Upper lobe of right lung (tissue), 1 donor: ENCODE data around the gene FAM187B. TPM values are rescaled to one million over a fixed set of nuclear protein-coding genes. Genes with fewer than 3 reads are reported as not detected.
"Not testable (repeated sequence)": the region's sequence is repeated elsewhere in the genome, so short reads cannot be mapped to it uniquely, and the experiment has no call there.

Source experiments
- ATAC-seq: fragments of 200-7000 bp; cut with Tn5 transposase; one replicate; pipeline ENCODE4 v1.9.1; 2020; ENCODE audit warnings: mild to moderate bottlenecking, moderate library complexity
- DNase-seq: peaks from one replicate; pipeline ENCODE4 v3.0.0-alpha.2; 2020
- H3K27ac ChIP-seq: fragments of 200-600 bp; one replicate; pipeline ENCODE4 v1.8.0; 2022
- H3K27me3 ChIP-seq: fragments of 200-600 bp; one replicate; pipeline ENCODE4 v1.8.0; 2022; ENCODE audit warnings: mild to moderate bottlenecking
- H3K36me3 ChIP-seq: fragments of 200-600 bp; one replicate; pipeline ENCODE4 v1.8.0; 2022
- H3K4me1 ChIP-seq: fragments of 200-600 bp; one replicate; pipeline ENCODE4 v1.8.0; 2022
- H3K4me3 ChIP-seq: fragments of 200-600 bp; one replicate; pipeline ENCODE4 v1.8.0; 2022; ENCODE audit warnings: mild to moderate bottlenecking
- H3K9me3 ChIP-seq: fragments of 200-600 bp; one replicate; pipeline ENCODE4 v1.8.0; 2022
- CTCF ChIP-seq: fragments of 200-600 bp; IDR thresholded peaks from one replicate; pipeline ENCODE4 v1.8.0; 2022; ENCODE audit warnings: antibody characterized with exemption
- intact Hi-C: fragments of 100-400 bp; cut with DNase I; formaldehyde crosslinking; loops from one replicate; pipeline ENCODE4 v1.11.0; 2022
- total RNA-seq: library from RNA; stranded (reverse); fragmentation: NEBNext Ultra II Directional; extraction: Animal tissue kit (Norgen Biotek cat#: 25700); gene quantifications from one replicate; pipeline ENCODE4 v1.2.1, GENCODE V29; 2021
- donor health status: DM: no; HTN: yes; CAD: no; lungs with severe emphysema.

FAM187B gene
- total RNA-seq, 1 donor from 2014 or later = not detected

- Histone ChIP-seq H3K27me3 (no peaks in the 10 kb centered on the region), H3K4me1 (no peaks in the 10 kb centered on the region), H3K27ac (no peak overlapping the region), H3K9me3 (peaks cover 7% of the 10 kb centered on the region), H3K36me3 (no peaks in the 10 kb centered on the region), H3K4me3 (no peak overlapping the region)
- DNase-seq (no peak), ATAC-seq (no peak)
- TF ChIP-seq CTCF = no peak
- intact Hi-C loops = no loop called here
Observed at GRCh38 chr19:35241417-35241816, 12.9 kb upstream of the FAM187B start.

DNA sequence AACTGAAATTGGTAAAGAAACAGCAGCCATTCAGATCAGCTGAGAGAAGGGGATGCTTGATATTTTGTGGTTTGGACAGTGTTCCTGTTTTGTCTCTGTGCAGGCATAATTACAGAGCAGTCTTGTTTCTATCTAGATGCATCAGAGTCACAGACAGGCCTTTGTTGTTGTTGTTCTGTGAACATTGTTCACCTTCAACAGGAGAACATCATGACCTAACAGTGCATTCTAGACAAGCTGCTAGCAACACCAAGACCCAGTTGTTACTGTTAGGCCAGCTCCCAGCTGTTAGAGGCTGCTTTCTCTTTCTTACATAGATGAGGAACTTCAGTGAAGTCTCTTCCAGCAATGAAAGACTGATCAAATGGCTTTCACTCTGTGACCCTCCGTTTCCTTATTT, 11.8 kb upstream of the FAM187B start:
- Histone ChIP-seq H3K9me3 (peaks cover 7% of the 10 kb centered on the region), H3K4me3 (no peak overlapping the region), H3K4me1 (no peaks in the 10 kb centered on the region), H3K27me3 (no peaks in the 10 kb centered on the region), H3K36me3 (no peaks in the 10 kb centered on the region), H3K27ac (peak overlapping the region; percentile 31)
- DNase-seq = no peak
- peak; percentile 70 for ATAC-seq
- no peak for TF ChIP-seq CTCF
- intact Hi-C loops = no loop called here

DNA sequence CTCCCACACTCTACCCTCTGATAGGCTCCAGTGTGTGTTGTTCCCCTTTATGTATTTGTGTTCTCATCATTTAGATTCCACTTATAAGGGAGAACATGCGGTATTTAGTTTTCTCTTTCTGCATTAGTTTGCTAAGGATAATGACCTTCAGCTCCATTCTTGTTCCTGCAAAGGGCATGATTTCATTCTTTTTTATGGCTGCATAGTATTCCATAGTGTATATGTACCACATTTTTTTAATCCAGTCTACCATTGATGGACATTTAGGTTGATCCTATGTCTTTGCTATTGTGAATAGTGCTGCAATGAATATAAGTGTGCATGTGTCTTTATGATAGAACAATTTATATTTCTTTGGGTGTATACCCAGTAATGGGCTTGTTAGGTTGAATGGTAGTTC, 11.1 kb upstream of the FAM187B start:
- H3K27me3 ChIP-seq, intact Hi-C loops: not testable (repeated sequence)

GRCh38 chr19:35236638-35237400, 8.3 kb upstream of the FAM187B start:
- Histone ChIP-seq H3K27me3 (no peaks in the 10 kb centered on the region), H3K27ac (no peak overlapping the region), H3K9me3 (peaks cover 7% of the 10 kb centered on the region), H3K4me3 (no peak overlapping the region), H3K4me1 (no peaks in the 10 kb centered on the region), H3K36me3 (no peaks in the 10 kb centered on the region)
- intact Hi-C loops = no loop called here
- TF ChIP-seq CTCF = peak; percentile 24
- DNase-seq = no peak
- ATAC-seq = peak; percentile 42

More for the DNA sequence above, 11.1 kb upstream of the FAM187B start:
- H3K4me3 ChIP-seq, H3K36me3 ChIP-seq, DNase-seq, H3K4me1 ChIP-seq, H3K9me3 ChIP-seq, ATAC-seq: not testable (repeated sequence)
- H3K27ac ChIP-seq = peak overlapping the region; percentile 28

DNA sequence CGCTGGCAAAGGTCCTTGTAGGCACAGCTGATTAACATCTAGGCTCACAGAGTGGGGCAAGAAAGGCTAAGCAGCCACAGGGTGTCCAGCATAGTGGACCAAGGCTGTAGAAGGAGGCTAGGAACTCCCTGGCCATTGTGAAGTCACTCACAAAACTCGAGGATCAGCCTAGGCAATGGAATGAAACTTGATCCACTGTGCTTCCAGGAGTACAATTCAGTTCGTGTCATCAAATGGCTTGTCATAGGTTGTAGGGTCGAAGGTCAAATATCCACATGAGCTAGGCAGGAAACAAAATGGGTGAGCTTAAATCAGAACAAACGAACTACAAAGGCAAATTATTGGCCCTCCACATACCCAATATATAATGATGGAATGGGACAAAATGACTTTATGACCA, 4.4 kb upstream of the FAM187B start:
- Histone ChIP-seq H3K36me3 (no peaks in the 10 kb centered on the region), H3K4me3 (no peak overlapping the region), H3K27me3 (no peaks in the 10 kb centered on the region), H3K9me3 (no peaks in the 10 kb centered on the region), H3K27ac (no peak overlapping the region), H3K4me1 (no peaks in the 10 kb centered on the region)
- ATAC-seq (no peak), DNase-seq (no peak)
- intact Hi-C loops = no loop called here
- no peak for TF ChIP-seq CTCF

DNA sequence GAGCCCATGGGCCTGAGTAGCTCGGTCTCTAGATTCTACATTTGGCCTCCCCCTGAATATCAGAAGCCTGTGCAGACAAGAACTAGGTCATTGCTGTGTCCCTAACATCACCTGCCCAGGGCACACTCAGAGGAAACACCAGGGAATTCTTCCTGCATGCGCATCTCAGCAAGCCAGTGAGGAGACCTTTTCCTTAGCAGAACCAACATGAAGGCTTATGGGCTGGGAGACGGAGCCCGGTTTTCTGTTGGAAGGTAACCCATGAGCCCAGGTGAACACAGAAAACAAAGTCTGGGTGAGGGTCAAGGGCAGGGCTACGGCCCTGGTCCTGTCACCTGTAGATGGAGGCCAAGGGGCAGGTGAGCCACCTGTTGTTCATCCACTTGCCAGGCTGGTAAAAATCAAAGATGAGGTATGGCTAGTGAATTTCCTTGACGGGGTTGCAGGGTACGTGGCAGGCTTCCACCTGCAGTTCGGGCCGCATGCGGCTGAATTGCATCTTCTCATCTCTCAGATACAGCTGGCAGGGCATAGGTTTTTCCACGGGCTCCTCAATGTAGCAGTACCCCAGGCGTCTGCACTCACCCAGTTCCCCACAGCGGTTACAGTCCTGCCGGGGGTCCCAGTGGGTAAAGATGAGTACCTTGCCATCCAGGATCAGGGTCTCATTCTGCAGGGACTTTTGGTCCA, 3.6 kb upstream of the FAM187B start:
- intact Hi-C loops = no loop called here
- no peaks in the 10 kb centered on the region for H3K4me1 ChIP-seq
- H3K4me3 ChIP-seq = no peak overlapping the region
- no peak overlapping the region for H3K27ac ChIP-seq
- H3K27me3 ChIP-seq = no peaks in the 10 kb centered on the region
- DNase-seq = peak; percentile 46
- no peak for TF ChIP-seq CTCF
- ATAC-seq = no peak
- H3K36me3 ChIP-seq = no peaks in the 10 kb centered on the region
- H3K9me3 ChIP-seq = no peaks in the 10 kb centered on the region
